ENCODE measurements around the gene STOX1. TPM values are rescaled to one million over a fixed set of nuclear protein-coding genes. Genes with fewer than 3 reads are reported as not detected.

Gene STOX1
- total and polyA plus RNA-seq, 3 donors from 2014 or later: 3.2 to 4.6 (median 3.8) TPM

GRCh38 chr10:68848281-68848680, 20.9 kb downstream of the STOX1 start:
- Histone ChIP-seq H3K9me3 (no peaks in the 10 kb centered on the region), H3K4me1 (no peaks in the 10 kb centered on the region), H3K4me3 (no peak overlapping the region), H3K27me3 (no peaks in the 10 kb centered on the region), H3K27ac (no peak overlapping the region), H3K36me3 (ENCODE audit: low read depth, missing control alignments) (no peaks in the 10 kb centered on the region)
- TF ChIP-seq POLR2A (IDR thresholded peaks at IDR 0.05): no peak
- no peak for TF ChIP-seq CTCF (IDR thresholded peaks at IDR 0.05)
- intact Hi-C loops (cut with DNase I; ENCODE audit: low total_unique reads): no loop called here
- no peak for DNase-seq
- 88 to 90% methylated on average over 2 of the region's 2 CpGs for WGBS, 2 donors

GRCh38 chr10:68848806-68849205, 21.5 kb downstream of the STOX1 start:
- H3K36me3 ChIP-seq (ENCODE audit: low read depth, missing control alignments): no peaks in the 10 kb centered on the region
- no peaks in the 10 kb centered on the region for H3K27me3 ChIP-seq
- no peak for DNase-seq
- intact Hi-C loops (cut with DNase I; ENCODE audit: low total_unique reads): no loop called here
- H3K4me1 ChIP-seq: no peaks in the 10 kb centered on the region
- no peak overlapping the region for H3K4me3 ChIP-seq
- 87 to 95% methylated on average over 4 of the region's 4 CpGs for WGBS, 2 donors
- no peak overlapping the region for H3K27ac ChIP-seq
- no peaks in the 10 kb centered on the region for H3K9me3 ChIP-seq
- TF ChIP-seq POLR2A (IDR thresholded peaks at IDR 0.05): no peak

GRCh38 chr10:68856352-68856751, 29.0 kb downstream of the STOX1 start:
- no peaks in the 10 kb centered on the region for H3K4me1 ChIP-seq
- H3K9me3 ChIP-seq: no peaks in the 10 kb centered on the region
- 63 to 72% methylated on average over 6 of the region's 6 CpGs for WGBS, 2 donors
- no peak for DNase-seq
- H3K36me3 ChIP-seq (ENCODE audit: low read depth, missing control alignments): no peaks in the 10 kb centered on the region
- no peaks in the 10 kb centered on the region for H3K27me3 ChIP-seq
- TF ChIP-seq POLR2A (IDR thresholded peaks at IDR 0.05) (no peak), CTCF (IDR thresholded peaks at IDR 0.05) (no peak)
- intact Hi-C loops (cut with DNase I; ENCODE audit: low total_unique reads): no loop called here
- no peak overlapping the region for H3K27ac ChIP-seq
- H3K4me3 ChIP-seq: no peak overlapping the region

GRCh38 chr10:68857005-68857404, 29.7 kb downstream of the STOX1 start:
- TF ChIP-seq POLR2A (IDR thresholded peaks at IDR 0.05) (no peak), CTCF (IDR thresholded peaks at IDR 0.05) (no peak)
- intact Hi-C loops (cut with DNase I; ENCODE audit: low total_unique reads): no loop called here

GRCh38 chr10:68861253-68861652, 33.9 kb downstream of the STOX1 start:
- no peak for DNase-seq
- Histone ChIP-seq H3K27ac (no peak overlapping the region), H3K9me3 (no peaks in the 10 kb centered on the region), H3K27me3 (no peaks in the 10 kb centered on the region), H3K36me3 (ENCODE audit: low read depth, missing control alignments) (no peaks in the 10 kb centered on the region), H3K4me3 (no peak overlapping the region), H3K4me1 (no peaks in the 10 kb centered on the region)
- 93 to 96% methylated on average over 5 of the region's 5 CpGs for WGBS, 2 donors
- no peak for TF ChIP-seq POLR2A (IDR thresholded peaks at IDR 0.05)
- TF ChIP-seq CTCF (IDR thresholded peaks at IDR 0.05): no peak
- intact Hi-C loops (cut with DNase I; ENCODE audit: low total_unique reads): no loop called here

More at GRCh38 chr10:68857005-68857404, 29.7 kb downstream of the STOX1 start:
- Histone ChIP-seq H3K9me3 (no peaks in the 10 kb centered on the region), H3K27ac (no peak overlapping the region), H3K27me3 (no peaks in the 10 kb centered on the region), H3K4me3 (no peak overlapping the region), H3K4me1 (no peaks in the 10 kb centered on the region), H3K36me3 (ENCODE audit: low read depth, missing control alignments) (no peaks in the 10 kb centered on the region)
- 87% methylated on average over 2 of the region's 2 CpGs for WGBS, 2 donors
- DNase-seq: no peak

All from testis (tissue), 3 donors.